Ishikawa (cell line): Measurements from ENCODE around the gene GNAL.

Experiments
- CEBPB ChIP-seq: IDR thresholded peaks from 2 replicates; pipeline ENCODE4 v1.6.1; 2012
- CREB1 ChIP-seq: IDR thresholded peaks from 2 replicates; pipeline ENCODE4 v1.6.1; 2012; ENCODE audit warnings: low read depth
- EGR1 ChIP-seq: IDR thresholded peaks from 2 replicates; pipeline ENCODE4 v1.6.1; 2012
- EP300 ChIP-seq: IDR thresholded peaks from 2 replicates; pipeline ENCODE4 v1.6.1; 2012; ENCODE audit warnings: borderline replicate concordance
- FOXM1 ChIP-seq: IDR thresholded peaks from 2 replicates; pipeline ENCODE4 v1.6.1; 2012; ENCODE audit warnings: low read depth, borderline replicate concordance
- MAX ChIP-seq: IDR thresholded peaks from 2 replicates; pipeline ENCODE4 v1.6.1; 2012
- NFIC ChIP-seq: IDR thresholded peaks from 2 replicates; pipeline ENCODE4 v1.6.1; 2012
- RAD21 ChIP-seq: IDR thresholded peaks from 2 replicates; pipeline ENCODE4 v1.6.1; 2012; ENCODE audit warnings: low read depth
- TAF1 ChIP-seq: IDR thresholded peaks from 2 replicates; pipeline ENCODE4 v1.6.1; 2012; ENCODE audit warnings: low read depth, mild to moderate bottlenecking
- TCF12 ChIP-seq: IDR thresholded peaks from 2 replicates; pipeline ENCODE4 v1.6.1; 2012; ENCODE audit warnings: low read depth
- TEAD4 ChIP-seq: IDR thresholded peaks from 2 replicates; pipeline ENCODE4 v1.6.1; 2012
- YY1 ChIP-seq: IDR thresholded peaks from 2 replicates; pipeline ENCODE4 v1.6.1; 2012; ENCODE audit warnings: low read depth
- ZBTB7A ChIP-seq: IDR thresholded peaks from 2 replicates; pipeline ENCODE4 v1.6.1; 2012; ENCODE audit warnings: low read depth
- TF ChIP-seq, protein P1 (sequence below): IDR thresholded peaks from 2 replicates; pipeline ENCODE4 v1.6.1; 2012
- TF ChIP-seq, protein P2 (sequence below): IDR thresholded peaks from 2 replicates; pipeline ENCODE4 v1.6.1; 2012; ENCODE audit warnings: low read depth, mild to moderate bottlenecking

Gene GNAL

GRCh38 chr18:11845654-11846053, 156.6 kb downstream of the GNAL start:
- TF ChIP-seq RAD21, result no peak
- TF ChIP-seq YY1, result no peak
- no peak for TF ChIP-seq EGR1
- TF ChIP-seq, protein P1, sequence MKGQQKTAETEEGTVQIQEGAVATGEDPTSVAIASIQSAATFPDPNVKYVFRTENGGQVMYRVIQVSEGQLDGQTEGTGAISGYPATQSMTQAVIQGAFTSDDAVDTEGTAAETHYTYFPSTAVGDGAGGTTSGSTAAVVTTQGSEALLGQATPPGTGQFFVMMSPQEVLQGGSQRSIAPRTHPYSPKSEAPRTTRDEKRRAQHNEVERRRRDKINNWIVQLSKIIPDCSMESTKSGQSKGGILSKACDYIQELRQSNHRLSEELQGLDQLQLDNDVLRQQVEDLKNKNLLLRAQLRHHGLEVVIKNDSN, result no peak
- no peak for TF ChIP-seq NFIC
- TF ChIP-seq FOXM1, result no peak
- no peak for TF ChIP-seq CEBPB
- TF ChIP-seq MAX, result no peak
- TF ChIP-seq TEAD4, result no peak
- TF ChIP-seq, protein P2, sequence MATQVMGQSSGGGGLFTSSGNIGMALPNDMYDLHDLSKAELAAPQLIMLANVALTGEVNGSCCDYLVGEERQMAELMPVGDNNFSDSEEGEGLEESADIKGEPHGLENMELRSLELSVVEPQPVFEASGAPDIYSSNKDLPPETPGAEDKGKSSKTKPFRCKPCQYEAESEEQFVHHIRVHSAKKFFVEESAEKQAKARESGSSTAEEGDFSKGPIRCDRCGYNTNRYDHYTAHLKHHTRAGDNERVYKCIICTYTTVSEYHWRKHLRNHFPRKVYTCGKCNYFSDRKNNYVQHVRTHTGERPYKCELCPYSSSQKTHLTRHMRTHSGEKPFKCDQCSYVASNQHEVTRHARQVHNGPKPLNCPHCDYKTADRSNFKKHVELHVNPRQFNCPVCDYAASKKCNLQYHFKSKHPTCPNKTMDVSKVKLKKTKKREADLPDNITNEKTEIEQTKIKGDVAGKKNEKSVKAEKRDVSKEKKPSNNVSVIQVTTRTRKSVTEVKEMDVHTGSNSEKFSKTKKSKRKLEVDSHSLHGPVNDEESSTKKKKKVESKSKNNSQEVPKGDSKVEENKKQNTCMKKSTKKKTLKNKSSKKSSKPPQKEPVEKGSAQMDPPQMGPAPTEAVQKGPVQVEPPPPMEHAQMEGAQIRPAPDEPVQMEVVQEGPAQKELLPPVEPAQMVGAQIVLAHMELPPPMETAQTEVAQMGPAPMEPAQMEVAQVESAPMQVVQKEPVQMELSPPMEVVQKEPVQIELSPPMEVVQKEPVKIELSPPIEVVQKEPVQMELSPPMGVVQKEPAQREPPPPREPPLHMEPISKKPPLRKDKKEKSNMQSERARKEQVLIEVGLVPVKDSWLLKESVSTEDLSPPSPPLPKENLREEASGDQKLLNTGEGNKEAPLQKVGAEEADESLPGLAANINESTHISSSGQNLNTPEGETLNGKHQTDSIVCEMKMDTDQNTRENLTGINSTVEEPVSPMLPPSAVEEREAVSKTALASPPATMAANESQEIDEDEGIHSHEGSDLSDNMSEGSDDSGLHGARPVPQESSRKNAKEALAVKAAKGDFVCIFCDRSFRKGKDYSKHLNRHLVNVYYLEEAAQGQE, result no peak

DNA sequence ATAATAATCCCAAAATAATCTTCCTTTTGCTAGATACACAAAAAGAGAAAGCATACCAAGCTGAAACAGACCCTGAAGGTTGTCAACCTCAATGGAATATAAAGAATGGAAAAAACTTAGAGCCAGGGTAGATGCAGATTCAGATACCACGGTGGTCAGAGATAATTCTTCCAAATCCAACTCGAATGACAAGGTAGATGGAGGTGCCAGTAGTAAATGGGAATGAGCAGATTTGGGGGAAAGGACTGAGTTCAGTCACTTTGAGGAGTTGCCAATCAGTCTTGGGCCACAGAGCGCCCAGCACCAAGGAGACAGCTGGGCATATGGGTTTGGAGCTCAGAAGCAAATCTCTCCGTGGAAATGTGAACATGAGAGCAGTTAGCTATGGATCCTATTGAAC, 158.7 kb downstream of the GNAL start:
- TF ChIP-seq FOXM1 (no peak), CEBPB (no peak), YY1 (no peak), TAF1 (no peak), ZBTB7A (no peak), TCF12 (no peak), EP300 (no peak), CREB1 (no peak), MAX (no peak)
- TF ChIP-seq, protein P1, result no peak
- TF ChIP-seq, protein P2, result no peak

GRCh38 chr18:11849279-11849678, 160.2 kb downstream of the GNAL start:
- no peak for TF ChIP-seq RAD21
- TF ChIP-seq CEBPB, result no peak
- no peak for TF ChIP-seq ZBTB7A
- TF ChIP-seq EP300, result no peak
- TF ChIP-seq, protein P2, result no peak
- no peak for TF ChIP-seq TCF12
- TF ChIP-seq EGR1, result no peak
- no peak for TF ChIP-seq TEAD4
- no peak for TF ChIP-seq NFIC
- TF ChIP-seq MAX, result no peak
- TF ChIP-seq, protein P1, result no peak
- no peak for TF ChIP-seq TAF1
- TF ChIP-seq CREB1, result no peak
- TF ChIP-seq FOXM1, result no peak

DNA sequence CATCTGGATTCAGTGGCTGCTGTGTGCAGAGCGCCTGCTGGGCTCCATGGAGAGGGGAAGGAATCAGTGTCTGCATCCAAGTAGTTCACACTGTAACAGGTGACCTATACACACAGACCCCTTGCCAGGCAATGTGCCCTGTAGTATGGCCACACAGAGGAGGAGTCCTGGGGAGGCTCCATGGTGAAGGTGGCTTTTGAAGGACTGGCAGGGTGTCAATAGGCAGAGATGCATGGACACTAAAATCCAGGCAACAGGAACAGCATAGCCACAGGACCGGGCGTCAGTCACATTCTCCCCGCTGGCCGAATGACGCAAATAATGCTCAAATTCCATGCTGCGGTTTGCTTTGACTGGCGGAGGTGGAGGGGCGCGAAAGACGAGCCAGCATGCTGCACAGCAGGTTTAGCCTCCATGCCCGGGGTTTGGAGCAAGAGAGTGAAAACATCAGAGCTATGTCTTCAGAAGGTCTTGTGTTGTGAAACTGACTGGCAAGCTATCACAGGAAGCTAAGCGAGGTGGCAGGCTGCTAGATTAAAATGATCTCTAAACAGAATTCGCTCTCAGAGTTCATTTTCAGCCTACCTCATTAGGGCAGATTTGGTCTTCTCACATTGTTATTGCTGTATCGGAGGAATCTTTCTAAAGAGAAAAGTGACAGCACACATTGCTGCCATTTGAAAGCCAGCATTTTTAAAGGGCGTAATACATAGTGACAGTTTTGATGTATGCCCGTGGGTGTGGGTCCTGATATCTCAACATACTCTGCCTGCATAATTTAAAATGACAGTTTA, 161.0 kb downstream of the GNAL start:
- TF ChIP-seq, protein P1, result peak; percentile 41; the same call in 1 of the 2 replicates
- peak; percentile 79 for TF ChIP-seq FOXM1
- peak; percentile 93 for TF ChIP-seq TEAD4
- TF ChIP-seq EGR1, result no peak
- TF ChIP-seq RAD21, result peak; percentile 25; the same call in 1 of the 2 replicates
- peak; percentile 96 for TF ChIP-seq EP300
- peak; percentile 69 for TF ChIP-seq CREB1
- peak; percentile 95 for TF ChIP-seq TCF12
- TF ChIP-seq MAX, result peak; percentile 96
- TF ChIP-seq ZBTB7A, result no peak
- TF ChIP-seq TAF1, result peak; percentile 56; the same call in 1 of the 2 replicates
- peak; percentile 82 for TF ChIP-seq NFIC
- TF ChIP-seq, protein P2, result no peak
- peak; percentile 69 for TF ChIP-seq CEBPB
- TF ChIP-seq YY1, result peak; percentile 51; the same call in 1 of the 2 replicates
